OCI-LY3 (cell line): Measurements from ENCODE around the gene MORN5.

ENCODE experiments used
- H2AFZ ChIP-seq: fragments of 200-600, 300-600 bp; shearing (Covaris generic); 2 replicates; pipeline ENCODE4 v1.6.0; 2014; ENCODE audit warnings: antibody characterized with exemption, low read depth, low read length
- H3K27ac ChIP-seq: fragments of 200-600, 300-600 bp; sonication (generic); 2 replicates; pipeline ENCODE4 v1.5.1; 2014; ENCODE audit warnings: mild to moderate bottlenecking, low read length, moderate library complexity, mixed read lengths
- H3K27me3 ChIP-seq: fragments of 200-600, 300-600 bp; sonication (generic); 2 replicates; pipeline ENCODE4 v1.6.1; 2014; ENCODE audit warnings: low read depth, low read length, mixed read lengths
- H3K36me3 ChIP-seq: fragments of 200-600, 300-600 bp; sonication (generic); replicated peaks from 2 replicates; pipeline ENCODE3; 2014; ENCODE audit warnings: low read depth, low read length, mixed read lengths
- H3K4me1 ChIP-seq: fragments of 300-600, 200-600 bp; sonication (generic); 2 replicates; pipeline ENCODE4 v1.6.1; 2014; ENCODE audit warnings: low read length, mixed read lengths
- H3K4me2 ChIP-seq: fragments of 200-600, 300-600 bp; sonication (generic); 2 replicates; pipeline ENCODE4 v1.6.1; 2014; ENCODE audit warnings: low read length, mixed read lengths
- H3K4me3 ChIP-seq: fragments of 300-600, 200-600 bp; sonication (generic); 2 replicates; pipeline ENCODE4 v1.5.1; 2014; ENCODE audit warnings: antibody characterized with exemption, mild to moderate bottlenecking, low read length, moderate library complexity
- H3K79me2 ChIP-seq: fragments of 300-600, 200-600 bp; shearing (Covaris generic); 2 replicates; pipeline ENCODE4 v1.6.1; 2014; ENCODE audit warnings: mild to moderate bottlenecking, low read length, mixed read lengths
- H3K9ac ChIP-seq: fragments of 300-600, 200-600 bp; shearing (Covaris generic); 2 replicates; pipeline ENCODE4 v1.6.0; 2014; ENCODE audit warnings: mild to moderate bottlenecking, low read length, moderate library complexity
- H3K9me3 ChIP-seq: fragments of 200-600, 300-600 bp; shearing (Covaris generic); 2 replicates; pipeline ENCODE4 v1.6.1; 2014; ENCODE audit warnings: low read length, mixed read lengths; ENCODE audit not compliant: insufficient read depth
- H4K20me1 ChIP-seq: fragments of 200-600, 300-600 bp; sonication (generic); 2 replicates; pipeline ENCODE4 v1.6.1; 2016; ENCODE audit warnings: low read length, mixed read lengths; ENCODE audit not compliant: insufficient read depth
- EZH2phosphoT487 ChIP-seq: fragments of 200-600 bp; shearing (Covaris generic); IDR thresholded peaks from 2 replicates; pipeline ENCODE4 v1.6.1; 2018; ENCODE audit warnings: antibody characterized with exemption, mixed run types, low read depth
- TF ChIP-seq, protein P1 (sequence below): fragments of 200-600, 300-600 bp; sonication (generic); IDR thresholded peaks from 2 replicates; pipeline ENCODE4 v1.5.1; 2014; ENCODE audit warnings: antibody characterized with exemption, low read length, low read depth

The MORN5 gene

DNA sequence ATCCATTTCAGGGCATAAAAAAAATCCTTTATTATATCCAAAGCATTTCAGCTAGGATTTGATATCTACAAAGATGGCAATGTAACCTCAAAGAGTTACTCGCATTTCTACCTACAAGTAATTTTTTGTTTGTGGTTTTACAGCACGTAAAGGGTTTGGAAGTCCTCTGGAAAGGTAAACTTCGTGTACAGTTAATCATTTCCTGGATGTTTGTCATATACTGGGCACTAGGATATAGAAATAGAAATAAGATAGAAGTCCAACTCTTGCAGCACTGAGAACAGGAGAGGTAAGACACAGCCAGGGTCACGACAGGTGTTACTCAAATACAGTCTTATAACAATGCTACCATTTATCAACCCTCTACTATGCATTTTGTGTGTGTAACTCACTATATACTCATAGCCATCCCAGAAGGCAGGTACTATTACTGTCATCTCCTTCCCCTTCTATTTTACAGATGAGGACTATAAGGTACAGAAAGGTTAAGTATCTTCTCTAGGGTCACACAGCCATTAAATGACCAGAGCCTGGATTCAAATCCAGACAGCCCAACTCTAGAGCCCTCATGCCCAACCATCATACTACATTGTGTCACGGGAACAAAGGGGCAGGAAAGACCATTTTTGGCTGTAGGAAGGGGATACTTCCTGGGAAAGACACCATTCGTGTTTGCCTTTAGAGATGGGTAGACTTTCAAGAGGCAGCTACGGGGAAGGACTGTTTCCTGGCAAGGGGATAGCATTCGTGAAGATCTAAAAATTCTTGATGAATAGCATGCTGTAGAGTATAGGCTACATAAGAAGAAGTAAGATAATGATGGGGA lies 19.1 kb upstream of the MORN5 start:
- Histone ChIP-seq H3K9me3 (no peaks in the 10 kb centered on the region), H3K27me3 (no peaks in the 10 kb centered on the region), H2AFZ (no peak overlapping the region), H3K36me3 (peaks cover 26% of the 10 kb centered on the region), H4K20me1 (no peaks in the 10 kb centered on the region), H3K79me2 (no peaks in the 10 kb centered on the region), H3K4me2 (no peak overlapping the region), H3K9ac (no peak overlapping the region), H3K4me3 (no peak overlapping the region), H3K27ac (no peak overlapping the region), H3K4me1 (no peaks in the 10 kb centered on the region)
- no peak for TF ChIP-seq EZH2phosphoT487
- TF ChIP-seq, protein P1, sequence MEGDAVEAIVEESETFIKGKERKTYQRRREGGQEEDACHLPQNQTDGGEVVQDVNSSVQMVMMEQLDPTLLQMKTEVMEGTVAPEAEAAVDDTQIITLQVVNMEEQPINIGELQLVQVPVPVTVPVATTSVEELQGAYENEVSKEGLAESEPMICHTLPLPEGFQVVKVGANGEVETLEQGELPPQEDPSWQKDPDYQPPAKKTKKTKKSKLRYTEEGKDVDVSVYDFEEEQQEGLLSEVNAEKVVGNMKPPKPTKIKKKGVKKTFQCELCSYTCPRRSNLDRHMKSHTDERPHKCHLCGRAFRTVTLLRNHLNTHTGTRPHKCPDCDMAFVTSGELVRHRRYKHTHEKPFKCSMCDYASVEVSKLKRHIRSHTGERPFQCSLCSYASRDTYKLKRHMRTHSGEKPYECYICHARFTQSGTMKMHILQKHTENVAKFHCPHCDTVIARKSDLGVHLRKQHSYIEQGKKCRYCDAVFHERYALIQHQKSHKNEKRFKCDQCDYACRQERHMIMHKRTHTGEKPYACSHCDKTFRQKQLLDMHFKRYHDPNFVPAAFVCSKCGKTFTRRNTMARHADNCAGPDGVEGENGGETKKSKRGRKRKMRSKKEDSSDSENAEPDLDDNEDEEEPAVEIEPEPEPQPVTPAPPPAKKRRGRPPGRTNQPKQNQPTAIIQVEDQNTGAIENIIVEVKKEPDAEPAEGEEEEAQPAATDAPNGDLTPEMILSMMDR, result no peak

DNA sequence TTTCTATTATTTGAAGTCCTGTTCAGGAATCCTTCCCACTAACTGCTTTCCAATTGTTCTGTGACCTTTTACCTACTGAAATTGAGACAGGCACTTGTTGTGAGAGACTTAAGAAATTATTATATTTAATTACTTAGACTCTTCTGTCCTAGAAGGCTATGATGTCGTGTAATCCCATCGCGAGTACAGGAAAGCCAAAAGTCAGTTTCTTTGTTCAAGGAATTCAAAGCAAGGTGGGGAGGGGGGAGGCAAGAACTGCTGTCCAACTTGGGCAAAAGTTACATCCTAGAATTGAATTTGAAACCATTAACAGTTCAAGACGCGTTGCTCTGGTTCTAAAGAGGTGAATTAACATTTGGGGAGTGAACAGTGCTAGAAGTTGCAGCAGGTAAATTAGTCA lies 18.0 kb upstream of the MORN5 start:
- TF ChIP-seq, protein P1, result no peak
- TF ChIP-seq EZH2phosphoT487, result no peak
- no peak overlapping the region for H3K4me3 ChIP-seq
- no peak overlapping the region for H3K9ac ChIP-seq
- no peak overlapping the region for H3K4me2 ChIP-seq
- H3K4me1 ChIP-seq, result no peaks in the 10 kb centered on the region
- H4K20me1 ChIP-seq, result no peaks in the 10 kb centered on the region
- H2AFZ ChIP-seq, result no peak overlapping the region
- H3K9me3 ChIP-seq, result no peaks in the 10 kb centered on the region
- H3K27ac ChIP-seq, result no peak overlapping the region
- H3K36me3 ChIP-seq, result peaks cover 27% of the 10 kb centered on the region
- H3K79me2 ChIP-seq, result no peaks in the 10 kb centered on the region
- H3K27me3 ChIP-seq, result no peaks in the 10 kb centered on the region

DNA sequence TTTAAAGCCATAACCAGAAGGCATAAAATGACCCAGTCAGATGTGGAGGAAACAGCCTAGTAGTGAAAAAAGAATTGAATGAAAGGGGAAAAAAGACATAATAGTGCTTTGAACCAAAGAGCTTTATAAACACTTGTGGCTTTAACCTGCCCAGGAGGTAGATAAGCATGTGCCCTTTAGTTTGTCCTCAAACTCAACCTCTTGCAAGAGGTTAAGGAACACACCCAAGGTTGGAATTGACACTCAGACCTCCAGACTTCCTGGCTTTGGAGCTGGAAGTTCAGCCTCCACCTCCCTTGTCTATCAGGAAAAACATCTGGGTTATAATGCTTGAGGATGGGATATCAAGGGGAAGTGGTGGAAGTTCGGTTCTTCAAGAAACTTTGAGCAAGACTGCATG lies 16.4 kb upstream of the MORN5 start:
- H4K20me1 ChIP-seq, result no peaks in the 10 kb centered on the region
- no peaks in the 10 kb centered on the region for H3K79me2 ChIP-seq
- no peak overlapping the region for H3K4me3 ChIP-seq
- H3K27me3 ChIP-seq, result no peaks in the 10 kb centered on the region
- H3K4me2 ChIP-seq, result no peak overlapping the region
- no peak overlapping the region for H2AFZ ChIP-seq
- H3K27ac ChIP-seq, result no peak overlapping the region
- no peaks in the 10 kb centered on the region for H3K9me3 ChIP-seq
- H3K36me3 ChIP-seq, result peaks cover 35% of the 10 kb centered on the region
- no peak overlapping the region for H3K9ac ChIP-seq
- no peak for TF ChIP-seq EZH2phosphoT487
- TF ChIP-seq, protein P1, result no peak
- H3K4me1 ChIP-seq, result no peaks in the 10 kb centered on the region

DNA sequence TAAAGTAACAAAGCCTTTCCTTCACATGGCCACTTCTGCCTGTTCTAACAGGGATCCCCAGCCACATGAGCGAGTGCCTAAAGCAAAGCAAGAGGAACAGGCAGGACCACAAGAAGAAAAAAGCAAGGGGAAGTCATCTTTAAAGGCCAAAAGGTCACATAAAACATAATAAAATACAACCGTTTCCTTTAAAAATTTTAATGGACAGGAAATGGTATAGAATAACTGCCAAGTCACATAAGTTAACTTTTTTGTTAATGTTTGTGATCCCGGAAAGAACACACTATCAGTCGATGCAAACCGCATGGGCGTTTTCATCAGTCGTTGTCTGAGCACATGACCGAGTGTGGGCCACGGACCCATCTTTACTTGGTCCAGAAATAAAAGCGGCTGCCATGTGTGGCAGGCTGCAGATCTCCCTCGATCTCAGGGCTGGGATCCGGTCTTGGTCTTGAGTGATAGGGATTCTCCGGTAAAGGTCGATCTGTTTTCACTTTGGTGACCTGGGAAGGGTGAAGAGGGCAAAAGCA lies 15.8 kb upstream of the MORN5 start:
- Histone ChIP-seq H4K20me1 (no peaks in the 10 kb centered on the region), H3K4me1 (no peaks in the 10 kb centered on the region), H3K4me2 (no peak overlapping the region), H2AFZ (no peak overlapping the region), H3K36me3 (peaks cover 39% of the 10 kb centered on the region), H3K9me3 (no peaks in the 10 kb centered on the region), H3K27me3 (no peaks in the 10 kb centered on the region), H3K27ac (no peak overlapping the region), H3K79me2 (no peaks in the 10 kb centered on the region; the same call in 1 of the 2 replicates), H3K4me3 (no peak overlapping the region), H3K9ac (no peak overlapping the region)
- no peak for TF ChIP-seq EZH2phosphoT487
- TF ChIP-seq, protein P1, result no peak
